SW480 (cell line): Measurements from ENCODE around the gene GTF3C2.
"Not testable (repeated sequence)": the region's sequence is repeated elsewhere in the genome, so short reads cannot be mapped to it uniquely, and the experiment has no call there.

Experiments used
- DNase-seq: peaks from one replicate; pipeline ENCODE4 v3.0.0-alpha.2; 2016; ENCODE audit warnings: low spot score

Gene GTF3C2

GRCh38 chr2:27370816-27371620 lies 14.5 kb upstream of the GTF3C2 start:
- peak; percentile 54 for DNase-seq

- peak; percentile 99 for DNase-seq
Measured at GRCh38 chr2:27370026-27370815, 13.7 kb upstream of the GTF3C2 start, which contains the start of the genes EIF2B4 and SNX17. EIF2B4 (minus strand) TSS chr2:27370338; CDS start chr2:27370314, 24 bp downstream. SNX17 (plus strand) TSS chr2:27370616; CDS start chr2:27370744, 128 bp downstream.

GRCh38 chr2:27369471-27370025 lies 13.0 kb upstream of the GTF3C2 start:
- DNase-seq, result peak; percentile 53

- no peak for DNase-seq
Measured at GRCh38 chr2:27363933-27364332, 7.4 kb upstream of the GTF3C2 start.

GRCh38 chr2:27362678-27363420 lies 6.3 kb upstream of the GTF3C2 start:
- no peak for DNase-seq

GRCh38 chr2:27356056-27356381 lies 545 bp downstream of the GTF3C2 start:
- DNase-seq, result peak; percentile 75

GRCh38 chr2:27354597-27354927 lies 2.0 kb downstream of the GTF3C2 start:
- DNase-seq, result no peak

- DNase-seq, result peak; percentile 41
Measured at GRCh38 chr2:27353762-27354596, 2.6 kb downstream of the GTF3C2 start.

- DNase-seq, result not testable (repeated sequence)
Measured at GRCh38 chr2:27353386-27353761, 3.2 kb downstream of the GTF3C2 start.

- no peak for DNase-seq
Measured at GRCh38 chr2:27351802-27352598, 4.6 kb downstream of the GTF3C2 start.

GRCh38 chr2:27350106-27350693 lies 6.4 kb downstream of the GTF3C2 start:
- no peak for DNase-seq

- no peak for DNase-seq
Measured at GRCh38 chr2:27347641-27348040, 8.9 kb downstream of the GTF3C2 start.

GRCh38 chr2:27336173-27336572 lies 20.4 kb downstream of the GTF3C2 start:
- DNase-seq, result no peak

GRCh38 chr2:27335311-27335710 lies 21.3 kb downstream of the GTF3C2 start:
- DNase-seq, result no peak

- no peak for DNase-seq
Measured at GRCh38 chr2:27324720-27325119, 31.8 kb downstream of the GTF3C2 start.

GRCh38 chr2:27323596-27324285 lies 32.8 kb downstream of the GTF3C2 start:
- no peak for DNase-seq

- DNase-seq, result peak; percentile 96
Measured at GRCh38 chr2:27322766-27323595, 33.6 kb downstream of the GTF3C2 start, which contains the start of gene MPV17. MPV17 (minus strand) TSS chr2:27323097; CDS start chr2:27322517, 580 bp downstream.

GRCh38 chr2:27322301-27322765 lies 34.2 kb downstream of the GTF3C2 start:
- DNase-seq, result peak; percentile 33
